ENCODE measurements around the gene ZNF568. TPM values are rescaled to one million over a fixed set of nuclear protein-coding genes. Genes with fewer than 3 reads are reported as not detected.

ZNF568 gene
- total RNA-seq, 1 donor from 2014 or later, result 39.0 TPM

DNA sequence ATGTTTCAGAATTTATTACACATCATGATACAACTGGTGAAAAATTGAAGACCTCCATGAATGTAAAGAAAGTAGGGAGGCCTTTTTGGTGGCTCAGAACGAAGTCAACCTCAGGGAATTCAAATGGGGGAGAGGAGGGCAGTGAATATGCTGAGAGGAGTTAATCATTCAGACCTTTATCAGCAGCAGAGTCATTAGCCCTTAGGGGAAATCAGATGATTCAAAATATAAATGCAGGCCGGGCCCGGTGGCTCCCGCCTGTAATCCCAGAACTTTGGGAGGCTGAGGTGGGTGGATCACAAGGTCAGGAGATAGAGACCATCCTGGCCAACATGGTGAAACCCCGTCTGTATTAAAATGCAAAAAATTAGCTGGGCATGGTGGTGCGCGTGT lies 81.7 kb downstream of the ZNF568 start:
- no peak for DNase-seq (ENCODE audit: low spot score)

DNA sequence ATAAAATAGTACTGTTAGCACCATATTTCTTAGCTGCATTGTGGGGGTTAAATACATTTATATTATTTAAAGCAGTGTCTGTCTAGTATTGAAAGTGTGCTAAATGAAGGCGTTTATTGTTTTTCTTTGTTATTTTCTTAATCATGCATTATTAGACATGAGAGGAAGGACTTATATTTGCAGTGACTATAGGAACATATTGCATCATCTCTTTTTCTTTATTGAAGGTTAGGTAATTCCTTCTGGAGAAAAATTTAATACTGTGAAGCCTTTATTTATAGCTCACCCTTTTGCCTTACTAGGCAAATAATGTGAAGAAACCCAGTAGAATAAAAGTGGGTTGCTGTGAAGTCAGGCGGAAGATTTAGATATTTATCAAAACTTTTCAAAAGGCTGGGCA lies 83.2 kb downstream of the ZNF568 start:
- no peak for DNase-seq (ENCODE audit: low spot score)

DNA sequence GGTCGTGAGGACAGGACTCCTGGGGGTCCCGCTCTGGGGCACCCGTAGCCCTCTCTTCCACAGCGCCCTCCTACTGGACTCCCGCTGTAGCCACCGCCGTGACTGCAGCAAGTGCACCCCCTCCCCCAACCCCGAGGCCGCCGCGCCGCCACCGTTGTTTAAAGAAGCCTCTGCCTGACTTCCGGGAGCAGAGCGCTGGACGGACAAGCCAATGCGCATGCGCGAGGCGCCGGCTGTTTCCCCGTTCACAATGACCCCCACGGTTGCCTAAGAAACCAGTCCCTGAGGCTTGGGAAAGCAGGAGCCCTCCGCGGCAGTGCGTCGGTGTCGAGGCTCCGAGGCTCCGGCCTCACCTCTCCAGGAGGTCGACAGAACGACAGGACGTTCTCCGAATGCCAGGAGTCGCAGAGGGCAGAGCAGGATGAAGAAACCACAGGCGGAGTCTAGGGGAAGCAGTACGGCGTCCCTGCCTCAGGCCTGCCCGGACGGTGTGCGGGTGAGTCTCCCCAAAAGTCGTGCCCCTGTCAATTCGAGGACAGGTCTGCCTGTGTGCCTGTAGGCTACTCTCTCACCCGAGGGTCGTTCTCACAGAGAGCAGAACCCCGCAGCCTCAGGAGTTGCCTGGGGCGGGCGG lies 91.6 kb downstream of the ZNF568 start:
- peak; percentile 59 for DNase-seq (ENCODE audit: low spot score)

DNA sequence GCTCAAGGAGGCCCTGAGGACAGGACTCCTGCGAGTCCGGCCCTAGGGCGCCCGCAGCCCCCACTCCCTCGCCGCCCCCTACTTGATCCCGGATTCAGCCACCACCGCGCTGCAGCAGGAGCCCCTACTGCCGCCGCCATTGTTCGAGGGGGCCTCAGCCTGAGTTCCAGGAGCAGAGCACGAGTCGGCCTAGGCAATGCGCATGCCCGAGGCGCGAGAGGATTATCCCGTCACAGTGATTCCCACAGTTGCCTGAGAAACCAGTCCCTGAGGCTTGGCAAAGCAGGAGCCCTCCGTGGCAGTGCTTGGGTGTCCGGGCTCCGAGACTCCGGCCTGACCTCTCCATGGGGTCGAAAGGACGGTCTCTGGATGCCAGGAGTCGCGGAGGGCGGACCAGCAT lies 93.7 kb downstream of the ZNF568 start:
- DNase-seq (ENCODE audit: low spot score), result no peak

DNA sequence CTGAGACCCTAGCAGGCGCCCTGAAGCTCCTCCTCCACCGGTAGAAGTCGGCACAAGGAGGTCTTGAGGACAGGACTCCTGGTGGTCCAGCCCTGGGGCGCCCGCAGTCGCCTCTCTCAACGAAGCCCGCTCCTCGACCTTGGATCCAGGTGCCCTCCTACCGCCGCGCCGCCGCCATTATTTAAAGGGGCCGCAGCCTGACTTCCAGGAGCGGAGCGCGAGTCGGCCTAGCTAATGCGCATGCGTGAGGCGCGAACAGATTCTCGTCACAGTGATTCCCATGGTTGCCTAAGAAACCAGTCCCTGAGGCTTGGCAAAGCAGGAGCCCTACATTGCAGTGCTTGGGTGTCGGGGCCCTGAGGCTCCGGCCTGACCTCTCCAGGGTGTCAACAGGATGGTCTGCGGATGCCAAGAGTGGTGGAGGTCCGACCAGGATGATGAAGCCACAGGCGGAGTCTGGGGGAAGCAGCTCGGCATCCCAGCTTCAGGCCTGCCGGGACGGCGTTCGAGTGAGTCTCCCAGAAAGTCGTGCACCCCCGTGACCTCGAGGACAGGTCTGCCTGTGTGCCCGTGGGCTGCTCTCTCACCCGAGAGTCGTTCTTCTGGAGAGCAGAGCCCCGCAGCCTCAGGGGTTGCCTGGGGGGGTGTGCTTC lies 96.1 kb downstream of the ZNF568 start:
- DNase-seq (ENCODE audit: low spot score), result no peak

DNA sequence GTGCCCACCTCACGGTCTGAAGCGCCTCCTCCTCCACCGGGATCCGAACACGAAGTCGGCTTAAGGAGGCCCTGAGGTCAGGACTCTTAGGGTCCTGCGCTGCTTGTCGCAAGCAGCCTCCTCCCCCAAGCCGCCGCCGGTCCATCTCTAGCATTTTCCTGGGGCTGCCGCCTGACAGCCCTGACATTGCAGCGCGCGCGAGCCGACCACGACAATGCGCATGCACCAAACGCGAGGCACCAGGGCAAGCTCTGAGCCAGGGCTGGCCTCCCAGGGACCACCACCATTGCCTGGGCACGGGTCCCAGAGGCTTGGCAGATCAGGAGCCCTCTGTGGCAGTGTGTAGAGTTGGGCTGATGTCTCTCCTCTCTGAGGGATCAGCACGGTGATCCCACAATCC lies 98.3 kb downstream of the ZNF568 start:
- no peak for DNase-seq (ENCODE audit: low spot score)

DNA sequence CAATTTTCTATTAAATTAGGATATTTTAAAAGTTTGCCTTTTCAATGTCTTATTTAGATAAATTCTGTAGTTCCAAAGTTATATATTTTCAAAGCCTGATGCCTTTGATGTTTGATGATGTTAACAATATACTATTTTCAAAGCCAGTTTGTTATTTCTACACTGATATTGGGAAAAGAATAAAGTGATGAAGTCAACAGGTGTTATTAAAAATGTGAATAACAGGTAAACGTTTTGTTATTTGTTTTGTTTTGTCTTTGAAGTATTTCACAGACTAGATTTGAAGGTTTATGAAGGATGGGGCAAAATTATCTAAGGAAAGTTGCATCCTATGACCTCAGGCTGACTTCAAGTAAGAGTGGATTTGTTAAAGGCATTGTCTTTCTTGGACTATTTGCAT lies 129.0 kb downstream of the ZNF568 start:
- no peak for DNase-seq (ENCODE audit: low spot score)

Other genes starting within 250 kb of the ZNF568 start
- gene ZNF461, start 249.5 kb upstream of the ZNF568 start, total RNA-seq (ENCODE audit: insufficient read depth, low replicate concordance), result 14.2 TPM
- gene ZNF567, start 228.7 kb upstream of the ZNF568 start, total RNA-seq (ENCODE audit: insufficient read depth, low replicate concordance), result 7.7 TPM
- 15.9 TPM for gene ZNF850, start 143.5 kb upstream of the ZNF568 start, total RNA-seq (ENCODE audit: insufficient read depth, low replicate concordance)
- 21.4 TPM for gene ZNF790, start 77.9 kb upstream of the ZNF568 start, total RNA-seq (ENCODE audit: insufficient read depth, low replicate concordance)
- 37.1 TPM for gene ZNF345, start 65.5 kb upstream of the ZNF568 start, total RNA-seq (ENCODE audit: insufficient read depth, low replicate concordance)
- gene ZNF829, start within 50 bp of the ZNF568 start, total RNA-seq (ENCODE audit: insufficient read depth, low replicate concordance), result 8.7 TPM
- 15.2 TPM for gene ZNF420, start 162.1 kb downstream of the ZNF568 start, total RNA-seq (ENCODE audit: insufficient read depth, low replicate concordance)